H9 (cell line): ENCODE data around the gene ASTN2. TPM values are rescaled to one million over a fixed set of nuclear protein-coding genes. Genes with fewer than 3 reads are reported as not detected.

Experiments
- DNase-seq: peaks from one replicate; pipeline ENCODE4 v3.0.0-alpha.2; 2017
- H2AFZ ChIP-seq: one replicate; pipeline ENCODE4 v1.6.1; 2013; ENCODE audit warnings: mild to moderate bottlenecking, low read length, control low read depth, moderate library complexity
- H2AK5ac ChIP-seq: 2 replicates; pipeline ENCODE4 v1.6.1; 2013; ENCODE audit warnings: low read length, control low read depth, mixed read lengths; ENCODE audit not compliant: insufficient read length
- H2BK120ac ChIP-seq: one replicate; pipeline ENCODE4 v1.6.1; 2013; ENCODE audit warnings: low read depth, mild to moderate bottlenecking, low read length, control low read depth, inconsistent platforms; ENCODE audit not compliant: poor library complexity, severe bottlenecking
- H2BK12ac ChIP-seq: 2 replicates; pipeline ENCODE4 v1.6.1; 2013; ENCODE audit warnings: low read length, control low read depth, mixed read lengths, low read depth; ENCODE audit not compliant: insufficient read length
- H2BK15ac ChIP-seq: 2 replicates; pipeline ENCODE4 v1.6.1; 2013; ENCODE audit warnings: low read depth, low read length, control low read depth
- H2BK20ac ChIP-seq: one replicate; pipeline ENCODE4 v1.6.1; 2013; ENCODE audit warnings: low read depth, mild to moderate bottlenecking, low read length, control low read depth, inconsistent platforms; ENCODE audit not compliant: poor library complexity, severe bottlenecking
- H2BK5ac ChIP-seq: 2 replicates; pipeline ENCODE4 v1.6.1; 2013; ENCODE audit warnings: low read length, control low read depth, mixed read lengths; ENCODE audit not compliant: insufficient read length
- H3K14ac ChIP-seq: 2 replicates; pipeline ENCODE4 v1.6.1; 2013; ENCODE audit warnings: low read length, control low read depth; ENCODE audit not compliant: insufficient read depth
- H3K18ac ChIP-seq: 2 replicates; pipeline ENCODE4 v1.6.1; 2013; ENCODE audit warnings: low read depth, mild to moderate bottlenecking, mixed read lengths, low read length, control low read depth; ENCODE audit not compliant: insufficient read length
- H3K23ac ChIP-seq: 2 replicates; pipeline ENCODE4 v1.6.1; 2013; ENCODE audit warnings: low read length, control low read depth, mixed read lengths, low read depth; ENCODE audit not compliant: insufficient read length
- H3K23me2 ChIP-seq: 2 replicates; pipeline ENCODE4 v1.6.1; 2013; ENCODE audit warnings: low read depth, mild to moderate bottlenecking, mixed read lengths, low read length, control low read depth; ENCODE audit not compliant: insufficient read length, poor library complexity, severe bottlenecking
- H3K27ac ChIP-seq: 2 replicates; pipeline ENCODE4 v1.5.1; 2013; ENCODE audit warnings: low read length, control low read depth, mixed read lengths, low read depth; ENCODE audit not compliant: insufficient read length
- H3K27me3 ChIP-seq: 2 replicates; pipeline ENCODE4 v1.6.1; 2013; ENCODE audit warnings: low read length, control low read depth, inconsistent platforms; ENCODE audit not compliant: insufficient read depth
- H3K4ac ChIP-seq: 2 replicates; pipeline ENCODE4 v1.6.1; 2013; ENCODE audit warnings: low read depth, mild to moderate bottlenecking, control low read depth, inconsistent platforms, low read length, moderate library complexity
- H3K4me1 ChIP-seq: 2 replicates; pipeline ENCODE4 v1.6.1; 2013; ENCODE audit warnings: low read length, control low read depth, inconsistent platforms; ENCODE audit not compliant: insufficient read depth
- H3K4me2 ChIP-seq: 2 replicates; pipeline ENCODE4 v1.6.1; 2013; ENCODE audit warnings: low read length, control low read depth, mixed read lengths; ENCODE audit not compliant: insufficient read length, insufficient read depth
- H3K56ac ChIP-seq: 2 replicates; pipeline ENCODE4 v1.6.1; 2013; ENCODE audit warnings: low read depth, mild to moderate bottlenecking, mixed read lengths, low read length, control low read depth; ENCODE audit not compliant: insufficient read length
- H3K79me1 ChIP-seq: 2 replicates; pipeline ENCODE4 v1.6.1; 2013; ENCODE audit warnings: low read depth, mild to moderate bottlenecking, moderate library complexity, low read length, control low read depth, inconsistent platforms; ENCODE audit not compliant: insufficient read depth, poor library complexity, severe bottlenecking
- H3K79me2 ChIP-seq: 2 replicates; pipeline ENCODE4 v1.6.1; 2013; ENCODE audit warnings: low read length, control low read depth, inconsistent platforms; ENCODE audit not compliant: insufficient read depth
- H3K9ac ChIP-seq: 2 replicates; pipeline ENCODE4 v1.6.1; 2013; ENCODE audit warnings: low read length, control low read depth, mixed read lengths; ENCODE audit not compliant: insufficient read length; ENCODE audit errors: extremely low read depth
- H3K9me3 ChIP-seq: one replicate; pipeline ENCODE4 v1.6.1; 2013; ENCODE audit warnings: low read depth, low read length, inconsistent platforms; ENCODE audit not compliant: control insufficient read depth
- H3T11ph ChIP-seq: one replicate; pipeline ENCODE4 v1.6.1; 2013; ENCODE audit warnings: mild to moderate bottlenecking, low read length, control low read depth, inconsistent platforms
- H4K20me1 ChIP-seq: one replicate; pipeline ENCODE4 v1.6.1; 2013; ENCODE audit not compliant: control insufficient read depth, insufficient read length, insufficient read depth
- H4K5ac ChIP-seq: 2 replicates; pipeline ENCODE4 v1.6.1; 2013; ENCODE audit warnings: low read depth, mild to moderate bottlenecking, mixed read lengths, low read length, control low read depth; ENCODE audit not compliant: insufficient read length
- H4K8ac ChIP-seq: replicated peaks from 2 replicates; pipeline ENCODE4 v1.6.1; 2013; ENCODE audit warnings: low read length, control low read depth, mixed read lengths, low read depth; ENCODE audit not compliant: insufficient read length
- H4K91ac ChIP-seq: 2 replicates; pipeline ENCODE4 v1.6.1; 2013; ENCODE audit warnings: low read depth, mild to moderate bottlenecking, moderate library complexity, mixed read lengths, low read length, control low read depth; ENCODE audit not compliant: insufficient read length
- H3K27ac Mint-ChIP-seq, 3 experiments: 2 replicates in 2 of 3; 3 replicates in 1 of 3; pipeline ENCODE4 v1.8.0; 2020 to 2021; ENCODE audit warnings: mixed read lengths in 3 of 3, mild to moderate bottlenecking in 1 of 3, moderate library complexity in 1 of 3
- H3K27me3 Mint-ChIP-seq: 2 replicates; pipeline ENCODE4 v1.8.0; 2021; ENCODE audit warnings: low read depth, mild to moderate bottlenecking, moderate library complexity, mixed read lengths
- H3K36me3 Mint-ChIP-seq, 3 experiments: 2 replicates in 2 of 3; 3 replicates in 1 of 3; pipeline ENCODE4 v1.8.0; 2020 to 2021; ENCODE audit warnings: low read depth in 3 of 3, mixed read lengths in 3 of 3; ENCODE audit not compliant: insufficient read depth in 1 of 3
- H3K4me1 Mint-ChIP-seq, 2 experiments: 2 replicates each; pipeline ENCODE4 v1.8.0; 2020; ENCODE audit warnings: mixed read lengths in 2 of 2
- H3K4me3 Mint-ChIP-seq, 2 experiments: 2 replicates in 1 of 2; 3 replicates in 1 of 2; pipeline ENCODE4 v1.8.0; 2020 to 2021; ENCODE audit warnings: mild to moderate bottlenecking in 2 of 2, mixed read lengths in 2 of 2, moderate library complexity in 1 of 2
- H3K9me3 Mint-ChIP-seq, 2 experiments: 2 replicates in 1 of 2; 3 replicates in 1 of 2; pipeline ENCODE4 v1.8.0; 2020; ENCODE audit warnings: mild to moderate bottlenecking in 2 of 2, mixed read lengths in 2 of 2, moderate library complexity in 1 of 2
- CTCF ChIP-seq: fragments of 200-600 bp; sonication (generic); conservative IDR thresholded peaks from 3 replicates; pipeline ENCODE4 v1.8.0; 2021; ENCODE audit warnings: antibody characterized with exemption, mild to moderate bottlenecking
- WGBS: extraction: QIAGEN DNeasy Blood & Tissue Kit; methylation state at CpG from one replicate; pipeline ENCODE4 v1.1.7; 2013; ENCODE audit warnings: missing lambda C conversion rate, low lambda C conversion rate, mixed read lengths; ENCODE audit not compliant: insufficient read length; ENCODE audit errors: extremely low coverage; 5-methylcytosine and 5-hydroxymethylcytosine counted together
- total RNA-seq: library from RNA; stranded (reverse); gene quantifications from 2 replicates; pipeline ENCODE4 v1.2.1, GENCODE V29; 2021

Gene ASTN2
- total RNA-seq, 1 experiment from 2014 or later = 9.7 TPM

GRCh38 chr9:116686693-116687073, 728.2 kb downstream of the ASTN2 start:
- Histone ChIP-seq H3K9me3 (peaks cover 7% of the 10 kb centered on the region), H2BK15ac (no peak overlapping the region), H3K23me2 (peaks cover 8% of the 10 kb centered on the region), H3K4ac (no peak overlapping the region), H3K79me2 (no peaks in the 10 kb centered on the region), H2BK120ac (no peak overlapping the region), H4K8ac (no peak overlapping the region), H2BK20ac (no peak overlapping the region), H3K27ac (no peak overlapping the region), H3K9ac (no peak overlapping the region), H2BK5ac (no peak overlapping the region), H3K27me3 (no peaks in the 10 kb centered on the region; the same call in 1 of the 2 replicates), H2BK12ac (no peak overlapping the region), H4K5ac (no peak overlapping the region), H3K4me2 (peak overlapping the region; percentile 62), H3K56ac (no peak overlapping the region), H3K18ac (no peak overlapping the region), H4K20me1 (no peaks in the 10 kb centered on the region), H2AFZ (no peak overlapping the region), H3T11ph (no peak overlapping the region), H3K79me1 (no peaks in the 10 kb centered on the region), H3K4me1 (no peaks in the 10 kb centered on the region; the same call in 1 of the 2 replicates), H2AK5ac (no peak overlapping the region), H3K23ac (no peak overlapping the region), H4K91ac (no peak overlapping the region), H3K14ac (0 out of 2 replicates have a peak overlapping the region, but pooled peaks have one; percentile 3)
- no peak for TF ChIP-seq CTCF
- Mint-ChIP-seq H3K9me3 (peaks cover 11 to 15% of the 10 kb centered on the region in 2 experiments), H3K4me3 (peak overlapping the region; percentile 85), H3K36me3 (peaks cover 11 to 21% (median 20%) of the 10 kb centered on the region in 3 experiments), H3K27me3 (peaks cover 4% of the 10 kb centered on the region), H3K4me1 (peaks cover 31 to 33% of the 10 kb centered on the region in 2 experiments), H3K27ac (peak overlapping the region; percentile 40 to 95 (median 95); a peak in 5 of 7 replicates)
- WGBS = no CpG with 5 or more reads among the region's 7 CpGs
- peak; percentile 44 for DNase-seq
